GM12892 (cell line): Measurements from ENCODE around the gene CPSF3.

Experiments
- POLR2A ChIP-seq: IDR thresholded peaks from 2 replicates; pipeline ENCODE4 v1.6.1; 2011; ENCODE audit warnings: low read depth, low read length, control low read depth
- POLR2AphosphoS5 ChIP-seq: IDR thresholded peaks from 2 replicates; pipeline ENCODE4 v1.6.1; 2011; ENCODE audit warnings: low read depth, low read length, control low read depth
- TAF1 ChIP-seq: IDR thresholded peaks from 2 replicates; pipeline ENCODE4 v1.6.1; 2011; ENCODE audit warnings: low read depth, mild to moderate bottlenecking, control low read depth, low read length, borderline replicate concordance

- TF ChIP-seq POLR2A, result no peak
- no peak for TF ChIP-seq POLR2AphosphoS5
- TF ChIP-seq TAF1, result no peak
These were observed 21.6 kb downstream of the CPSF3 start for GRCh38 chr2:9445089-9445488.
